Uterus (tissue), 4 donors: ENCODE data around the gene EDEM3. TPM values are rescaled to one million over a fixed set of nuclear protein-coding genes. Genes with fewer than 3 reads are reported as not detected.
A peak's percentile ranks its signal among the peaks of the same experiment; 100 is the strongest.

ENCODE experiments used
- DNase-seq, 2 donors: peaks; one replicate each; pipeline ENCODE4 v3.0.0-alpha.2; 2019 to 2020
- H3K27ac ChIP-seq, 2 donors: fragments of 200-600 bp; sonication (generic); 1 replicate in 1 of 2; 2 replicates in 1 of 2; pipeline ENCODE4 v1.5.1; 2016 to 2018
- H3K27me3 ChIP-seq, 2 donors: fragments of 200-600 bp; sonication (generic); one replicate each; pipeline ENCODE4 v1.5.1; 2018 to 2019; ENCODE audit warnings: control low read depth in 1 of 2
- H3K36me3 ChIP-seq, 2 donors: fragments of 200-600 bp; sonication (generic); one replicate each; pipeline ENCODE4 v1.5.1; 2019; ENCODE audit warnings: control low read depth in 1 of 2
- H3K4me1 ChIP-seq, 2 donors: fragments of 200-600 bp; sonication (generic); one replicate each; pipeline ENCODE4 v1.5.1; 2018 to 2019; ENCODE audit warnings: control low read depth in 1 of 2
- H3K4me3 ChIP-seq, 2 donors: fragments of 200-600 bp; sonication (generic); 1 replicate in 1 of 2; 2 replicates in 1 of 2; pipeline ENCODE4 v1.5.1; 2018 to 2019; ENCODE audit warnings: mild to moderate bottlenecking in 1 of 2
- H3K9me3 ChIP-seq, 2 donors: fragments of 200-600 bp; sonication (generic); one replicate each; pipeline ENCODE4 v1.5.1; 2019; ENCODE audit warnings: control low read depth in 1 of 2
- CTCF ChIP-seq, 4 experiments: fragments of 200-600 bp in 2 of 4; fragments of 450-650 bp in 2 of 4; sonication (generic) in 2 of 4; IDR thresholded peaks; one replicate each; pipeline ENCODE4 v1.5.1; 2016 to 2019; ENCODE audit warnings: antibody characterized with exemption in 4 of 4, mild to moderate bottlenecking in 2 of 4, moderate library complexity in 1 of 4
- POLR2A ChIP-seq, 2 donors: fragments of 450-650 bp; IDR thresholded peaks; one replicate each; pipeline ENCODE4 v1.6.1; 2016; ENCODE audit warnings: antibody characterized with exemption in 2 of 2, mild to moderate bottlenecking in 1 of 2, moderate library complexity in 1 of 2
- intact Hi-C: fragments of 100-400 bp; cut with DNase I; formaldehyde crosslinking; loops from one replicate; pipeline ENCODE4 v1.15.1; 2023; ENCODE audit warnings: low total_unique reads
- total RNA-seq, 4 donors: library from RNA; depleted of rRNA in 3 of 4; stranded (reverse); fragments of >200 nt in 3 of 4; gene quantifications; one replicate each; pipeline versions ENCODE4 v1.1.0 to v1.2.4, GENCODE V29; 2014 to 2023
- donor health status: DM: yes; HTN: yes; CAD: no.

EDEM3 gene
- total RNA-seq, 4 donors from 2014 or later: 12.8 to 64.7 (median 35.6) TPM

GRCh38 chr1:184801503-184801902 lies 46.8 kb upstream of the EDEM3 start:
- intact Hi-C loops: no loop called here
- Histone ChIP-seq H3K27me3 (no peaks in the 10 kb centered on the region), H3K27ac (peak overlapping the region in 1 of 2 donors; percentile 53), H3K9me3 (no peaks in the 10 kb centered on the region), H3K4me1 (peaks cover 0 to 3% of the 10 kb centered on the region in 2 donors), H3K4me3 (no peak overlapping the region), H3K36me3 (no peaks in the 10 kb centered on the region)
- TF ChIP-seq POLR2A (IDR thresholded peaks at IDR 0.05) (no peak), CTCF (IDR thresholded peaks at IDR 0.05) (no peak)
- DNase-seq: no peak

DNA sequence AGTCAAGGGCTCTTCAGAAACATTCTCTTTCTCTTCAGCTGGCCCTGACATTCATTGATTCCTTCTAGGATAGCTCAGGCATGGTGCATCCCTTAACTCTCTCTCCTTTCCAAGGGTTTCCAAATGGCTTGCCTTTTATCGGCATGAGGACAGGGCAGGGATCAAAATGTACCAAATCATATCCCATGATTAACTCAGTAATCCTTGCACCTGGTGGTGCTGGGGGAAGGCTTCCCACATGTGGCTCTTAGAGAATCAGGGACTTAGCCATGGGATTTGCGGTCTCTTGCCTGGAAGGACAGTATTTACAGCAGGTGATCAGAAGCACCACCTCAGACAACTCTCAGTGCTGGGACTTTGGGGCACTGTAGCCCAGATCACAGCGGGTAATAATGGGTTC lies 46.2 kb upstream of the EDEM3 start:
- no peak for DNase-seq
- Histone ChIP-seq H3K27ac (no peak overlapping the region), H3K36me3 (no peaks in the 10 kb centered on the region), H3K4me3 (no peak overlapping the region), H3K27me3 (no peaks in the 10 kb centered on the region), H3K9me3 (no peaks in the 10 kb centered on the region), H3K4me1 (peaks cover 0 to 3% of the 10 kb centered on the region in 2 donors)
- intact Hi-C loops: no loop called here
- TF ChIP-seq POLR2A (IDR thresholded peaks at IDR 0.05) (no peak), CTCF (IDR thresholded peaks at IDR 0.05) (no peak)

- Histone ChIP-seq H3K36me3 (no peaks in the 10 kb centered on the region), H3K4me3 (no peak overlapping the region), H3K27ac (no peak overlapping the region), H3K4me1 (no peaks in the 10 kb centered on the region), H3K27me3 (no peaks in the 10 kb centered on the region), H3K9me3 (no peaks in the 10 kb centered on the region)
- no peak for TF ChIP-seq CTCF (IDR thresholded peaks at IDR 0.05)
- no peak for TF ChIP-seq POLR2A (IDR thresholded peaks at IDR 0.05)
- intact Hi-C loops: no loop called here
- DNase-seq: no peak
These were observed 39.3 kb upstream of the EDEM3 start for GRCh38 chr1:184793967-184794366.

GRCh38 chr1:184792450-184792969 lies 37.9 kb upstream of the EDEM3 start:
- intact Hi-C loops: no loop called here
- TF ChIP-seq POLR2A (IDR thresholded peaks at IDR 0.05): no peak
- TF ChIP-seq CTCF (IDR thresholded peaks at IDR 0.05): no peak
- H3K9me3 ChIP-seq: no peaks in the 10 kb centered on the region
- no peaks in the 10 kb centered on the region for H3K4me1 ChIP-seq
- H3K27ac ChIP-seq: peak overlapping the region; percentile 26 to 67
- no peak overlapping the region for H3K4me3 ChIP-seq
- DNase-seq: peak; percentile 55 to 56
- H3K27me3 ChIP-seq: no peaks in the 10 kb centered on the region
- H3K36me3 ChIP-seq: no peaks in the 10 kb centered on the region

DNA sequence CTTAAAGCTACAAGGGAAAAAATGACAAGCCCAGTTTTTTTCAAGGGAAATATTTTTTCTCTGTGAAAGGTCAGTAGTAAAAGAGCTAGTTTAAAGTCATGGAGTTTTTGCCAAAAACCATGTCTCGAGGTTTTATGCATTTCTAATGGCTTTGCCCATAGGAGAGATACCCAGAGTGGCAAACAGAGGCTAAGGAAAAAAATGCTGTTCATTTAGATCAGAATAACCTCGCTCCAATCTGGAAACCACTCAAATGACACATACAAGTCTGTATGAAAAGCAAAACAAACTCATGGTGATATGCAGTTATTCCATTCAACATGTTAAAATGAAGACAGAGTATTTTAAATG lies 36.9 kb upstream of the EDEM3 start:
- Histone ChIP-seq H3K36me3 (no peaks in the 10 kb centered on the region), H3K9me3 (no peaks in the 10 kb centered on the region), H3K27ac (no peak overlapping the region), H3K4me3 (no peak overlapping the region), H3K4me1 (no peaks in the 10 kb centered on the region), H3K27me3 (no peaks in the 10 kb centered on the region)
- TF ChIP-seq CTCF (IDR thresholded peaks at IDR 0.05) (no peak), POLR2A (IDR thresholded peaks at IDR 0.05) (no peak)
- no peak for DNase-seq
- intact Hi-C loops: no loop called here
